SK-N-SH (cell line): Measurements from ENCODE around the gene ZNF280D. TPM values are rescaled to one million over a fixed set of nuclear protein-coding genes. Genes with fewer than 3 reads are reported as not detected.

Source experiments
- CTCF ChIA-PET: fragments of 300-600, 350-600 bp; formaldehyde crosslinking; extraction: SDS; loops from one replicate; lab custom pipeline; 2021; lab: Yijun Ruan, JAX
- POLR2A ChIA-PET: fragments of 350-600 bp; sonication (Branson Sonifier 250); formaldehyde crosslinking; extraction: SDS; loops from one replicate; lab custom pipeline; 2020; ENCODE audit warnings: antibody characterized with exemption, inconsistent platforms; lab: Yijun Ruan, JAX
- DNase-seq: peaks from one replicate; pipeline ENCODE4 v3.0.0; 2012
- H2AFZ ChIP-seq: fragments of 200-600 bp; sonication (generic); 2 replicates; pipeline ENCODE4 v1.8.1; 2016; ENCODE audit warnings: antibody characterized with exemption, mild to moderate bottlenecking, low read depth
- H3F3A ChIP-seq: fragments of 200-600 bp; sonication (generic); replicated peaks from 2 replicates; pipeline ENCODE3; 2016; ENCODE audit warnings: antibody characterized with exemption, mild to moderate bottlenecking; ENCODE audit not compliant: insufficient read depth
- H3K27ac ChIP-seq, 2 experiments: fragments of 200-500 bp in 1 of 2; fragments of 200-600 bp in 1 of 2; sonication (Bioruptor generic) in 1 of 2; sonication (generic), shearing (Covaris generic) in 1 of 2; 2 replicates each; pipeline versions ENCODE4 v1.5.1 to v1.6.1; 2014 to 2016; ENCODE audit warnings: low read depth in 2 of 2, inconsistent platforms in 1 of 2, low read length in 1 of 2, mild to moderate bottlenecking in 1 of 2, mixed read lengths in 1 of 2
- H3K27me3 ChIP-seq: fragments of 200-600 bp; sonication (generic), shearing (Covaris generic); 2 replicates; pipeline ENCODE4 v1.6.1; 2016; ENCODE audit warnings: mixed run types; ENCODE audit not compliant: insufficient read depth
- H3K36me3 ChIP-seq, 2 experiments: fragments of 200-500 bp in 1 of 2; fragments of 200-600 bp in 1 of 2; sonication (Bioruptor generic) in 1 of 2; sonication (generic) in 1 of 2; replicated peaks in 1 of 2; 2 replicates each; pipeline versions ENCODE3 to v1.5.1; 2014 to 2016; ENCODE audit warnings: low read length in 1 of 2, mild to moderate bottlenecking in 1 of 2; ENCODE audit not compliant: insufficient read depth in 2 of 2, control insufficient read depth in 1 of 2
- H3K4me1 ChIP-seq, 2 experiments: fragments of 200-500 bp in 1 of 2; fragments of 200-600 bp in 1 of 2; sonication (Bioruptor generic) in 1 of 2; sonication (generic), shearing (Covaris generic) in 1 of 2; 2 replicates each; pipeline versions ENCODE4 v1.5.1 to v1.6.1; 2014 to 2016; ENCODE audit warnings: low read depth in 1 of 2, low read length in 1 of 2, mixed run types in 1 of 2; ENCODE audit not compliant: insufficient read depth in 2 of 2, control insufficient read depth in 1 of 2
- H3K4me2 ChIP-seq: fragments of 200-600 bp; sonication (generic), shearing (Covaris generic); 2 replicates; pipeline ENCODE4 v1.6.1; 2017; ENCODE audit warnings: mixed run types
- H3K4me3 ChIP-seq, 2 experiments: fragments of 200-500 bp in 1 of 2; fragments of 200-600 bp in 1 of 2; sonication (Bioruptor generic) in 1 of 2; sonication (generic), shearing (Covaris generic) in 1 of 2; 2 replicates each; pipeline versions ENCODE4 v1.5.1 to v1.8.1; 2014 to 2016; ENCODE audit warnings: low read depth in 2 of 2, inconsistent platforms in 1 of 2, low read length in 1 of 2, mild to moderate bottlenecking in 1 of 2, mixed read lengths in 1 of 2, moderate library complexity in 1 of 2
- H3K79me2 ChIP-seq: fragments of 200-600 bp; sonication (generic); 2 replicates; pipeline ENCODE4 v1.8.1; 2017; ENCODE audit warnings: mild to moderate bottlenecking; ENCODE audit not compliant: insufficient read depth
- H3K9ac ChIP-seq: fragments of 200-600 bp; sonication (generic); 2 replicates; pipeline ENCODE4 v1.6.1; 2017; ENCODE audit warnings: mixed run types
- H3K9me2 ChIP-seq: fragments of 200-600 bp; sonication (generic); 2 replicates; pipeline ENCODE4 v1.6.1; 2017; ENCODE audit warnings: mixed run types
- H3K9me3 ChIP-seq: fragments of 200-600 bp; sonication (generic); 2 replicates; pipeline ENCODE4 v1.6.1; 2017; ENCODE audit warnings: mixed run types, mild to moderate bottlenecking, moderate library complexity
- H4K20me1 ChIP-seq: fragments of 200-600 bp; sonication (generic); 2 replicates; pipeline ENCODE4 v1.6.1; 2017; ENCODE audit warnings: mild to moderate bottlenecking, mixed run types; ENCODE audit not compliant: insufficient read depth
- CHD2 ChIP-seq: fragments of 150-350 bp; IDR thresholded peaks from 2 replicates; pipeline ENCODE4 v1.6.1; 2018; ENCODE audit warnings: low read length; ENCODE audit not compliant: partially characterized antibody
- ELF1 ChIP-seq: IDR thresholded peaks from 2 replicates; pipeline ENCODE4 v1.4.0; 2012
- EP300 ChIP-seq, 2 experiments: IDR thresholded peaks; 2 replicates each; pipeline versions ENCODE4 v1.4.0 to v1.6.1; 2012; ENCODE audit warnings: borderline replicate concordance in 1 of 2, low read depth in 1 of 2, low read length in 1 of 2
- FOSL2 ChIP-seq: IDR thresholded peaks from 2 replicates; pipeline ENCODE4 v1.4.0; 2012; ENCODE audit warnings: low read depth, mild to moderate bottlenecking, moderate library complexity, borderline replicate concordance
- FOXM1 ChIP-seq: IDR thresholded peaks from 2 replicates; pipeline ENCODE4 v1.4.0; 2012; ENCODE audit warnings: low read depth, mild to moderate bottlenecking
- GABPA ChIP-seq: IDR thresholded peaks from 2 replicates; pipeline ENCODE4 v1.4.0; 2012; ENCODE audit warnings: low read depth, mild to moderate bottlenecking
- GATA2 ChIP-seq: sonication (generic); formaldehyde crosslinking; IDR thresholded peaks from 2 replicates; pipeline ENCODE4 v1.5.0; 2020; ENCODE audit warnings: mild to moderate bottlenecking, missing genetic modification reagents
- JUND ChIP-seq: IDR thresholded peaks from 2 replicates; pipeline ENCODE4 v1.4.0; 2012
- MAX ChIP-seq: IDR thresholded peaks from 2 replicates; pipeline ENCODE4 v1.4.0; 2012; ENCODE audit warnings: low read depth
- MXI1 ChIP-seq: IDR thresholded peaks from 2 replicates; pipeline ENCODE4 v1.6.1; 2012; ENCODE audit warnings: mild to moderate bottlenecking, low read depth, low read length, improper control_type of control experiment
- NRF1 ChIP-seq: IDR thresholded peaks from 2 replicates; pipeline ENCODE4 v1.6.1; 2012; ENCODE audit warnings: low read depth, mild to moderate bottlenecking, low read length
- POLR2AphosphoS5 ChIP-seq: IDR thresholded peaks from 2 replicates; pipeline ENCODE4 v1.6.1; 2012; ENCODE audit warnings: low read depth, low read length
- RFX5 ChIP-seq: IDR thresholded peaks from 2 replicates; pipeline ENCODE4 v1.6.1; 2012; ENCODE audit warnings: mild to moderate bottlenecking, improper control_type of control experiment, low read length
- TAF1 ChIP-seq: IDR thresholded peaks from 2 replicates; pipeline ENCODE4 v1.6.1; 2012; ENCODE audit warnings: low read depth, mild to moderate bottlenecking, low read length, moderate library complexity, borderline replicate concordance
- TCF12 ChIP-seq: IDR thresholded peaks from 2 replicates; pipeline ENCODE4 v1.4.0; 2012
- USF2 ChIP-seq: fragments of 150-350 bp; IDR thresholded peaks from 2 replicates; pipeline ENCODE4 v1.6.1; 2017; ENCODE audit warnings: antibody characterized with exemption, low read length, low read depth, borderline replicate concordance
- YY1 ChIP-seq: IDR thresholded peaks from 2 replicates; pipeline ENCODE4 v1.4.0; 2012; ENCODE audit warnings: low read depth, mild to moderate bottlenecking
- WGBS: methylation state at CpG from one replicate; pipeline ENCODE4 v1.1.6; 2017; ENCODE audit warnings: low lambda C conversion rate; 5-methylcytosine and 5-hydroxymethylcytosine counted together
- polyA plus RNA-seq, 3 experiments: library from polyadenylated mRNA; depleted of rRNA; stranded (reverse); fragments of >200 nt; gene quantifications; 2 replicates each; pipeline ENCODE4 v1.2.3, GENCODE V29; 2012
- TF ChIP-seq, protein P1 (sequence below): IDR thresholded peaks from 2 replicates; pipeline ENCODE4 v1.4.0; 2012; ENCODE audit warnings: low read depth, borderline replicate concordance

The ZNF280D gene
- polyA plus RNA-seq, 1 of the 3 experiments (the other 2 are of a cell fraction), result 5.4 TPM

- Histone ChIP-seq H3K36me3 (peaks cover 15 to 19% of the 10 kb centered on the region in 2 experiments), H3K4me2 (peak overlapping the region; percentile 85), H3K9me3 (no peaks in the 10 kb centered on the region), H3F3A (peaks cover 18% of the 10 kb centered on the region), H4K20me1 (no peaks in the 10 kb centered on the region), H3K27me3 (no peaks in the 10 kb centered on the region), H3K9ac (peak overlapping the region; percentile 94), H3K4me1 (peaks cover 10 to 16% of the 10 kb centered on the region in 2 experiments; a peak in 3 of 4 replicates), H2AFZ (peak overlapping the region; percentile 69), H3K79me2 (peaks cover 52% of the 10 kb centered on the region), H3K4me3 (peak overlapping the region; percentile 69 to 71), H3K27ac (peak overlapping the region; percentile 89 to 99), H3K9me2 (no peaks in the 10 kb centered on the region)
- WGBS, result under 1% methylated on average over 8 of the region's 8 CpGs
- TF ChIP-seq YY1 (0 out of 2 replicates have a peak, but pooled peaks have one; percentile 3), JUND (no peak)
- DNase-seq, result no peak
- ChIA-PET CTCF (interaction anchor here (2.1 kb wide), 1 partner anchor 9 kb away, joined by 4 read pairs; no protein-coding TSS in a partner anchor), POLR2A (interaction anchor here (1.0 kb wide), 1 partner anchor 26 kb away, joined by 3 read pairs; no protein-coding TSS in a partner anchor)
Observed at GRCh38 chr15:56732886-56733135, 498 bp downstream of the ZNF280D start.

DNA sequence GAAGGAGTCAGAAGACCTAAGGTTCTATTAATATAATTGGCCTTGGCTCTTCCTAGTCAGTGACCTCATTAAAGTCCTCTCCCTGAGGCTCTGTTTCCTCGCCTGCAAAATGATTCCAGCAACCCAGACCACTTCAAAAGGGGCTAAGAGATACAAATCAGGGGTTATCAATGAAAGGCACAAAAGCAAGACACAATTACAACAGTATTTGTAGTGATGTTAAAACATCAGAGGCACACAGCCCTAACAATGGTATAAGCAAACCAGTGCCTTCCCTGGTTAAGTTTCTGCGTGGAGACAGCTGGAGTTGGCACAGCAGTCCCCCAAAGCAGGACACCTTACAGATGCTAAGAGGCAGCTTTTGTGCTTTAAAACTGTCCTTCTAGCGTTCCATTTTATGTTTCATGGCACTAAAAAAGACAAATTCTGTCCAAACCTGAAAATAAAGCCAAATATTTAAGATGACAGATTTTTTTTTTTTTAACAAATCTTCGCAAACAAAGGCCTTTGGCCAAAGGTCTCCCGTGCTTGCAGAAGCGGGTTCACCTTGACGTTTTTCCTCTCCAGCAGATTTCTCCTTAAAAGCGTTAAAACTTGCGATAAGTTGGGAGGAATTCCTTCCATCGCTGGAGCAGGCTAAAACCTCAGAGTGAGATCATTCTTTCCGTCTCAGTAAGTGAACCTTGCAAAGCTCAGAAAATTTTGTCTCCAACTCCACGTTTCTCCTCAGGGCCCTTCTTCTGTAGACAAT, 999 bp downstream of the ZNF280D start:
- peaks cover 15 to 19% of the 10 kb centered on the region in 2 experiments for H3K36me3 ChIP-seq
- H3K9me2 ChIP-seq, result no peaks in the 10 kb centered on the region
- 9% methylated on average over 12 of the region's 12 CpGs for WGBS
- peak overlapping the region; percentile 94 for H3K9ac ChIP-seq
- ChIA-PET POLR2A (interaction anchor here (1.0 kb wide), 1 partner anchor 155 kb away, joined by 3 read pairs; no protein-coding TSS in a partner anchor), CTCF (interaction anchor here (0.7 kb wide), 1 partner anchor 51 kb away, joined by 3 read pairs; no protein-coding TSS in a partner anchor)
- no peaks in the 10 kb centered on the region for H4K20me1 ChIP-seq
- H3F3A ChIP-seq, result peaks cover 18% of the 10 kb centered on the region
- peak overlapping the region; percentile 69 to 71 for H3K4me3 ChIP-seq
- H3K79me2 ChIP-seq, result peaks cover 57% of the 10 kb centered on the region
- H3K27me3 ChIP-seq, result no peaks in the 10 kb centered on the region
- TF ChIP-seq FOSL2 (no peak), EP300 (IDR thresholded peaks at IDR 0.05; ENCODE audit: borderline replicate concordance in 1 of 2, low read depth in 1 of 2, low read length in 1 of 2) (peak in 1 of 2 experiments; percentile 3; a peak in 1 of 4 replicates), GATA2 (peak; percentile 46), FOXM1 (no peak)
- TF ChIP-seq, protein P1, sequence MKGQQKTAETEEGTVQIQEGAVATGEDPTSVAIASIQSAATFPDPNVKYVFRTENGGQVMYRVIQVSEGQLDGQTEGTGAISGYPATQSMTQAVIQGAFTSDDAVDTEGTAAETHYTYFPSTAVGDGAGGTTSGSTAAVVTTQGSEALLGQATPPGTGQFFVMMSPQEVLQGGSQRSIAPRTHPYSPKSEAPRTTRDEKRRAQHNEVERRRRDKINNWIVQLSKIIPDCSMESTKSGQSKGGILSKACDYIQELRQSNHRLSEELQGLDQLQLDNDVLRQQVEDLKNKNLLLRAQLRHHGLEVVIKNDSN, result no peak
- H3K4me1 ChIP-seq, result peaks cover 10 to 16% of the 10 kb centered on the region in 2 experiments; a peak in 3 of 4 replicates
- peak overlapping the region; percentile 69 for H2AFZ ChIP-seq
- H3K27ac ChIP-seq, result peak overlapping the region; percentile 89 to 99
- peak; percentile 51 for DNase-seq
- no peaks in the 10 kb centered on the region for H3K9me3 ChIP-seq
- H3K4me2 ChIP-seq, result peak overlapping the region; percentile 85

GRCh38 chr15:56731548-56731947, 1.8 kb downstream of the ZNF280D start:
- ChIA-PET POLR2A (interaction anchor here (1.0 kb wide), 1 partner anchor 156 kb away, joined by 3 read pairs; no protein-coding TSS in a partner anchor), CTCF (no interaction called here)
- H3K27ac ChIP-seq, result peak overlapping the region; percentile 89 to 99; a peak in 3 of 4 replicates
- TF ChIP-seq ELF1, result no peak
- TF ChIP-seq GABPA, result no peak
- TF ChIP-seq MAX, result no peak
- TF ChIP-seq NRF1, result no peak
- no peak for TF ChIP-seq TCF12
- no peak for TF ChIP-seq TAF1
- TF ChIP-seq POLR2AphosphoS5, result no peak
- no peak for TF ChIP-seq MXI1
- no peak for TF ChIP-seq RFX5
- no peak for TF ChIP-seq CHD2
- no peak for TF ChIP-seq JUND
- no peak for TF ChIP-seq USF2
- WGBS, result 83% methylated on average over 8 of the region's 8 CpGs
- H3K4me3 ChIP-seq, result peak overlapping the region; percentile 3 to 69
- H3K79me2 ChIP-seq, result peaks cover 64% of the 10 kb centered on the region
- DNase-seq, result no peak
- H3K4me2 ChIP-seq, result peak overlapping the region; percentile 85
- H3K4me1 ChIP-seq, result peaks cover 10 to 16% of the 10 kb centered on the region in 2 experiments; a peak in 3 of 4 replicates
- H3K9me2 ChIP-seq, result no peaks in the 10 kb centered on the region
- H2AFZ ChIP-seq, result 0 out of 2 replicates have a peak overlapping the region, but pooled peaks have one; percentile 69
- H3K9me3 ChIP-seq, result no peaks in the 10 kb centered on the region
- no peak overlapping the region; the same call in 1 of the 2 replicates for H3K9ac ChIP-seq
- no peaks in the 10 kb centered on the region for H3K27me3 ChIP-seq
- H3K36me3 ChIP-seq, result peaks cover 19% of the 10 kb centered on the region in 2 experiments
- H4K20me1 ChIP-seq, result no peaks in the 10 kb centered on the region
- H3F3A ChIP-seq, result peaks cover 18% of the 10 kb centered on the region
